IPS DF 6.9 (cell line): ENCODE measurements around the gene PLEKHG4B.

Source experiments
- DNase-seq: peaks from one replicate; pipeline ENCODE4 v3.0.0-alpha.2; 2013; ENCODE audit warnings: low read depth, low spot score
- H3K27ac ChIP-seq: one replicate; pipeline ENCODE4 v1.5.1; 2013; ENCODE audit warnings: low read length, control low read depth
- H3K27me3 ChIP-seq: 2 replicates; pipeline ENCODE4 v1.6.1; 2013; ENCODE audit warnings: mild to moderate bottlenecking, low read length; ENCODE audit not compliant: control insufficient read depth, insufficient read depth
- H3K36me3 ChIP-seq: 2 replicates; pipeline ENCODE4 v1.6.1; 2013; ENCODE audit warnings: low read length; ENCODE audit not compliant: control insufficient read depth, insufficient read depth
- H3K4me1 ChIP-seq: 2 replicates; pipeline ENCODE4 v1.6.1; 2013; ENCODE audit warnings: low read length; ENCODE audit not compliant: control insufficient read depth, insufficient read depth
- H3K4me3 ChIP-seq: 2 replicates; pipeline ENCODE4 v1.5.1; 2013; ENCODE audit warnings: mild to moderate bottlenecking, low read length
- H3K9me3 ChIP-seq: 2 replicates; pipeline ENCODE4 v1.6.1; 2013; ENCODE audit warnings: low read length, inconsistent platforms; ENCODE audit not compliant: control insufficient read depth, insufficient read depth
- WGBS: extraction: QIAGEN DNeasy Blood & Tissue Kit; methylation state at CpG from one replicate; pipeline ENCODE4 v1.1.7; 2013; ENCODE audit warnings: mixed read lengths, missing lambda C conversion rate; ENCODE audit not compliant: insufficient read length, insufficient coverage; 5-methylcytosine and 5-hydroxymethylcytosine counted together

PLEKHG4B gene

GRCh38 chr5:83029-83428, 8.9 kb upstream of the PLEKHG4B start:
- Histone ChIP-seq H3K27me3 (no peaks in the 10 kb centered on the region), H3K4me3 (no peak overlapping the region)
- WGBS: no CpG with 5 or more reads among the region's 13 CpGs

DNA sequence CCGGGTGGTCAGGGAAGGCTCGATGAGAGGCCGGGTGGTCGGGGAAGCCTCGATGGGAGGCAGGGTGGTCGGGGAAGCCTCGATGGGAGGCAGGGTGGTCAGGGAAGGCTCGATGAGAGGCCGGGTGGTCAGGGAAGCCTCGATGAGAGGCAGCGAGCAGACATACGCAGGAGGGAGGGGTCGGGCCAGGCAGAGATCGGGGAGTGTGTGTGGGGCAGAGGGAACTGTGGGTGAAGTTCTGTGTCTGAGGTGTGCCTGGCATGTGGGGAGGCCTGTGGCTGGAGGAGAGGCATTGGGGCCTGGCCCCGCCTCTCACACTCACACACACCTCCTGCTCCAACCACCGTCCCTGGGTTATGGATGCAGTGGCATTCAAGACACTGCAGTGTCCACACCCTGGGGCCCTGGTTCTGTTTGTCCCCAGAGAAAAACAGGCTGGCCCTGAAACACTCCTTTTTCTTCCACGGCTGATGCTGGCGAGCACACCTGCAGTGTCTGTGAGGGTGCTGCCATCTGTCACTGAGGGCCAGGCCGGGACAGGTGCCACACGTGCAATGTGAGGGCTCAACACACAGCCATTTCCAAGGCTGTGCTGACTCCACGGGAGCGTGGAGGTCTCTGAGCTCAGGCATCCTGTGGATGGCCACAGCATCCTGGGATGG, 6.5 kb upstream of the PLEKHG4B start:
- no peaks in the 10 kb centered on the region for H3K36me3 ChIP-seq
- no peak for DNase-seq
- H3K27me3 ChIP-seq: no peaks in the 10 kb centered on the region
- peaks cover 12% of the 10 kb centered on the region for H3K4me1 ChIP-seq
- no peaks in the 10 kb centered on the region for H3K9me3 ChIP-seq
- no peak overlapping the region for H3K4me3 ChIP-seq
- WGBS: no CpG with 5 or more reads among the region's 22 CpGs
- H3K27ac ChIP-seq: no peak overlapping the region

More at GRCh38 chr5:83029-83428, 8.9 kb upstream of the PLEKHG4B start:
- Histone ChIP-seq H3K4me1 (peaks cover 12% of the 10 kb centered on the region), H3K9me3 (no peaks in the 10 kb centered on the region), H3K27ac (no peak overlapping the region), H3K36me3 (no peaks in the 10 kb centered on the region)
- no peak for DNase-seq

DNA sequence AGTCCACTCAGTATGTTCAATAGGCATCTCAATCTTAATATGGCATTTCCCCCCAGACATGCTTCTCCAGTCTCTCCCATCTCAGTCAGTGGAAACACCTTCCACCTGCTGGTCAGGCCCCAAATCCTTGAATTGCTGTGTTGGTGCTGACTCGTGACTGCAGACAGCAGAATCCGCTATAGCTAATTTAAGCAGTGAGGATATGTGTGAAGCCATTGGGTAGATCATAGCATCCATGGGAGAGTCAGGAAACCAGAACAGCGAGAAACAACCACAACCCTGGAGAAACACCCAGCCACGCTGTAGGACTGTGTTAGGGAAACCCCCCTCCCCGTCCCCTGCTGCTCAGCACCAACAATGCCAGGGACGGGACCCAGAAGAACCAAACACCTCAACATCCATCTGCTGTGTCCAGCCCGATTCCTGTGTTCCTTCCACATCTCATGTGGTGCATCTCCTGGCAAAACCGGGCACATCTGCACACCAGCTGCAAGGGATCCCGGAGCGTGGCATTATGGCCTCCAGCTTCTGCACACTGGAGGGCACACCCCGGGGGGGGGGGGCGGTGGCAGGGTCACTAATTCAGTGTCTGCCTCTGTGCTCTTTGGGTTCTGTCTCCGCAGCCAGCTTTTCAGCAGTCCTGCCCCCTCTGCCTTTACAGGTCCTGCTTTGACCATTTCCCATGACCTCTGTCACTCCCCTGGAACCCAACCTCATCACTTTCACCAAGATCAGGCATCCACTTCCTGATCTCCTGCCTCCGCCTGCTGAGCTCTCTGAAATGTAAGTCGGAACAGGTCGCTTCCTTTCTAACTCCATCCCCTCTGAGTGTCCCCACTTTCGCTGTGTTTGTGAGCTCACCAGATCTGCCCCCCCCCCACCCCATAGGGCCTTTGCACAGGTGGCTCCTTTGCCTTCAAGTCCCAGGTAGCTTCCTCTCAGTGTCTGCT, 2.4 kb upstream of the PLEKHG4B start:
- no CpG with 5 or more reads among the region's 17 CpGs for WGBS
- DNase-seq: no peak
- peaks cover 8% of the 10 kb centered on the region for H3K4me1 ChIP-seq

DNA sequence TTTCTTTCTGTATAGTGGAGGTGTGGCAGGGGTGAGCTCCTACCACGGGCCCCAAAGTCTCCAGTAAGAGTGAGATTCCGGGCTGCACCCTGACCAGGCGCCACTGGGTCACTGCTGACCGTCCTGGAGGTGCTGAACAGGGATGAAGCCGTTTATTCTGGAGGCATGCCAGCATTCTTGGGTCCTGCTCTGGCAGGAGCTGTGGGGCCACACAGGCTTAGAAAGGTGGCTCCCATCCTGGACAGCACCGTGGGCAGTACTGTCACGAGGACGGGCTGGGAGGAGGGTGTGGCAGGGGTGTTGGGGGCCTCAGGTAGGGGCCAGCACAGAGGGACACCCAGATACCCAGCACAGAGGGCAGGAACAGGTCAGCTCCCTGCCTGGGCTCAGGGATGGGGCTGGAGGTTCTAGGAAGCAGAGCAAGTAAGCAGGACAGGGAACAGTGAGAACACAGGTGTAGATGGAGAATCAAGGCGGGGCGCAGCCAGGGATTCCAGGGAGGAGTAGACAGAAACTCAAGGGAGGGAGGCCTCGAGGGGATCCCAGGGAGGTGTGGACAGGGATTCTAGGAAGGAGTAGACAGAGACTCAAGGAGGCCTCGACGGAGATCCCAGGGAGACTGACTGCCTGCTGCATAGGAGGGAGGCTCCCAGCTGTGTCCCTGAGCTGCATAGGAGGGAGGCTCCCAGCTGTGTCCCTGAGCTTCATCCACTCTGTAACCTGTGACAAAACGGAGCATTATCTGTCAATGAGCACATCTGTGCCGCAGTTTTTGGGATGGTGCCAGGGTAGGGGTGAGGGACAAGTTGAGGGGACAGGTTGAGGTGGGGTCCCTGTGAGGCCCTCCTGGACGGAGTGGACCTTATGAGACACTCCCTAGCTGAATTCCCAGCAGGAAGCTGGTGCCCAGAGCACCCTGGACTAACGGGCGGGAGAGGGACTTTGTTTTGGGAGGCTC, 1.1 kb upstream of the PLEKHG4B start:
- no CpG with 5 or more reads among the region's 18 CpGs for WGBS
- no peak overlapping the region for H3K4me3 ChIP-seq

More for the DNA sequence above, 2.4 kb upstream of the PLEKHG4B start:
- peaks cover 3% of the 10 kb centered on the region for H3K36me3 ChIP-seq
- no peak overlapping the region for H3K27ac ChIP-seq
- H3K27me3 ChIP-seq: no peaks in the 10 kb centered on the region
- no peaks in the 10 kb centered on the region for H3K9me3 ChIP-seq
- no peak overlapping the region for H3K4me3 ChIP-seq

DNA sequence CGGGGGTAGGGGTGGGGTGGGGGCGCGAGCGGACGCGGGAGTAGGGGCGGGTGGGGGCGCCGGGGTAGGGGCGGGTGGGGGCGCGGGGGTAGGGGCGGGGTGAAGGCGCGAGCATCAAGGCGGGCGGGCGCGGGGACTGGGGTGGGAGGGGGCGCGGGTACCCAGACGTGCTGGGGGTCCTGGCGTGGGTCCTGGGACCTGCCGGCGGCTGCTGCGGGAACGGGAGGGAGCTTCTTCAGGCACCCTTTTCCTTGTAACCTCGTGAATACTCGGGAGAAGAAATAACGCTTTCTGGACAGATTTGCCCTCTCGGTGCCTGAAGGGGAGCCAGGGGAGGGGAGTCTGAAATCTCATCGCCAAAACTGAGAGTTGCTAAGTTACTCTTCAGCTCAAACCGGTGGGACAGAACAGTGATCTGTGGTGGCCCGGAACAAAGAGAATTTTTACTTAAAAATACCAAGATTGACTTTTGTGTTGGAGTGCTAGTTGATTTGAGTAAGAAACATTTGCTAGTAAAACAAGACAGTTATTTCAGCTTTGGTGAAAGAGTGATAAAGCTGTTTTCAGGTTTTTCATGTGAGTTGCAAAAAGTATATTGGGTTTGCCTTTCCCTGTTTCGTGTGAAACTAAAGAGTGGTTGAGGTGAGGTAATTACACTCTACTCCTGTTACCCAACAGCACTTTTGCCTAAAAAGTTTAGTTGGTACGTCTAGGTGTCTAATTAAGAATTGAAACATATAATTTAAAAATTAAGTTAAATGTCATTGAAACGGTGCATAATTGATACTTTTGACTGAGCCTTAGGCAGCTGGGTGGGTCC, 643 bp downstream of the PLEKHG4B start:
- Histone ChIP-seq H3K9me3 (no peaks in the 10 kb centered on the region), H3K4me1 (peaks cover 4% of the 10 kb centered on the region; the same call in 1 of the 2 replicates), H3K27ac (no peak overlapping the region), H3K36me3 (peaks cover 3% of the 10 kb centered on the region), H3K4me3 (peak overlapping the region; percentile 41; the same call in 1 of the 2 replicates), H3K27me3 (no peaks in the 10 kb centered on the region)
- no peak for DNase-seq
- WGBS: no CpG with 5 or more reads among the region's 37 CpGs

More for the DNA sequence above, 1.1 kb upstream of the PLEKHG4B start:
- H3K9me3 ChIP-seq: no peaks in the 10 kb centered on the region
- DNase-seq: no peak
- H3K27ac ChIP-seq: no peak overlapping the region
- H3K4me1 ChIP-seq: peaks cover 4% of the 10 kb centered on the region; the same call in 1 of the 2 replicates
- no peaks in the 10 kb centered on the region for H3K27me3 ChIP-seq
- peaks cover 3% of the 10 kb centered on the region for H3K36me3 ChIP-seq

GRCh38 chr5:93221-93980, 1.4 kb downstream of the PLEKHG4B start:
- Histone ChIP-seq H3K27ac (no peak overlapping the region), H3K27me3 (no peaks in the 10 kb centered on the region), H3K4me3 (no peak overlapping the region), H3K4me1 (peaks cover 4% of the 10 kb centered on the region; the same call in 1 of the 2 replicates), H3K9me3 (no peaks in the 10 kb centered on the region), H3K36me3 (peaks cover 3% of the 10 kb centered on the region)
- DNase-seq: no peak
- no CpG with 5 or more reads among the region's 15 CpGs for WGBS

- Histone ChIP-seq H3K27ac (no peak overlapping the region), H3K4me1 (peaks cover 4% of the 10 kb centered on the region; the same call in 1 of the 2 replicates), H3K36me3 (peaks cover 3% of the 10 kb centered on the region), H3K27me3 (no peaks in the 10 kb centered on the region), H3K4me3 (no peak overlapping the region), H3K9me3 (no peaks in the 10 kb centered on the region)
- WGBS: no CpG with 5 or more reads among the region's 11 CpGs
- no peak for DNase-seq
Measured at GRCh38 chr5:94113-94892, 2.3 kb downstream of the PLEKHG4B start.

DNA sequence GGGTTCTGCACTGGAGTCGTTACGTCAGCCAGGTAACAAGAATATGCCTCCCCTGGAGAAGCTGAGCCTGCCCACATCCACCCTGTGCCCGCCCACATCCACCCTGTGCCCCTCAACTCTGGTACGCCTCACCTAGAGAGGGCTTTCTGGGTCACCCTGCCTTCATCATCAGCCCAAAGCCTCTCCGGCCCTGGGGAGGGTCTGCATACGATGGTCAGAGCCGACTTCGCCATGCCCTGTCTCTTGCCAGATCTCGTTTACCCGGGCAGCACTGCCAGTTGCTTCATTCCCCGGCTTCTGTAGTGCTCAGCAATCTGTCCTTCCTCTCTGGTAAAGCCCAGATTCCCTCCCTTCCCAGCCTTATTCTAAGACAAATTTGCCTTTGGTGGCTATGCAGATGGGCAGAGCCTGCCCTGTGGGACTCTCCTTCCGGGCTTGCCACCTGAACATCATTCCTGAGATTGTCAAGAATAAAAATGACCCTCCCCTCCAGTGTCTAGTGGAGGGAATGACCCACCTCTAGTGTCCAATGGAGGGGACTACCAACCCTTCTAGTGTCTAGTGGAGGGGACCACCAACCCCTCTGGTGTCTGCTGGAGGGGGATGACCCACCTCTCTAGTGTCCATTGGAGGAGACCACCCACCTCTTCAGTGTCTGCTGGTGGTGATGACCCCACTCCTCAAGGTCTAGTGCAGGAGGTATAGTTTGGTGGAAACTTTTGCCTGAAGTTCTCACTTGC, 3.4 kb downstream of the PLEKHG4B start:
- H3K4me1 ChIP-seq: peaks cover 4% of the 10 kb centered on the region; the same call in 1 of the 2 replicates
- no peaks in the 10 kb centered on the region for H3K27me3 ChIP-seq
- no CpG with 5 or more reads among the region's 12 CpGs for WGBS
- H3K27ac ChIP-seq: no peak overlapping the region
- DNase-seq: no peak
- no peaks in the 10 kb centered on the region for H3K9me3 ChIP-seq
- no peak overlapping the region for H3K4me3 ChIP-seq
- peaks cover 3% of the 10 kb centered on the region for H3K36me3 ChIP-seq
